Prostate gland (tissue), 2 donors: ENCODE results near the gene PET100. TPM values are rescaled to one million over a fixed set of nuclear protein-coding genes. Genes with fewer than 3 reads are reported as not detected.
A peak's percentile ranks its signal among the peaks of the same experiment; 100 is the strongest.

Experiments used
- DNase-seq: peaks from one replicate; pipeline ENCODE4 v3.0.0-alpha.2; 2019; ENCODE audit warnings: low spot score
- H3K27ac ChIP-seq, 2 donors: fragments of 200-600 bp; sonication (generic); 2 replicates each; pipeline ENCODE4 v1.5.1; 2017 to 2019
- H3K27me3 ChIP-seq: fragments of 200-600 bp; sonication (generic); replicated peaks from 2 replicates; pipeline ENCODE4 v1.5.1; 2019; ENCODE audit not compliant: insufficient read depth
- H3K36me3 ChIP-seq, 2 donors: fragments of 200-600 bp; sonication (generic); 1 replicate in 1 of 2; 2 replicates in 1 of 2; pipeline versions ENCODE4 v1.5.1 to v1.8.1; 2017 to 2019
- H3K4me1 ChIP-seq: fragments of 200-600 bp; sonication (generic); replicated peaks from 2 replicates; pipeline ENCODE4 v1.5.1; 2019
- H3K4me3 ChIP-seq, 2 donors: fragments of 200-600 bp; sonication (generic); 2 replicates each; pipeline ENCODE4 v1.5.1; 2017 to 2019
- H3K9me3 ChIP-seq: fragments of 200-600 bp; sonication (generic); 2 replicates; pipeline ENCODE4 v1.5.1; 2017
- CTCF ChIP-seq, 4 experiments: fragments of 200-600 bp in 2 of 4; fragments of 450-650 bp in 2 of 4; sonication (generic) in 2 of 4; IDR thresholded peaks; 1 replicate in 3 of 4; 2 replicates in 1 of 4; pipeline ENCODE4 v1.5.1; 2016 to 2019; ENCODE audit warnings: antibody characterized with exemption in 4 of 4, mild to moderate bottlenecking in 2 of 4, moderate library complexity in 2 of 4
- POLR2A ChIP-seq: fragments of 450-650 bp; IDR thresholded peaks from one replicate; pipeline ENCODE4 v1.6.1; 2016; ENCODE audit warnings: antibody characterized with exemption, mild to moderate bottlenecking
- POLR2AphosphoS5 ChIP-seq: sonication (generic); formaldehyde crosslinking; IDR thresholded peaks from one replicate; pipeline ENCODE4 v1.6.1; 2017; ENCODE audit warnings: antibody characterized with exemption
- WGBS: methylation state at CpG from one replicate; pipeline ENCODE4 v1.1.5; 2018; 5-methylcytosine and 5-hydroxymethylcytosine counted together
- intact Hi-C: fragments of 100-400 bp; cut with DNase I; formaldehyde crosslinking; loops from one replicate; pipeline ENCODE4 v1.14.2; 2022
- total RNA-seq, 2 donors: library from RNA; depleted of rRNA; stranded (reverse); fragments of >200 nt; gene quantifications; one replicate each; pipeline ENCODE4 v1.1.0, GENCODE V29; 2016

Gene PET100
- total RNA-seq, 2 donors from 2014 or later = 7.7 to 60.4 TPM

GRCh38 chr19:7617172-7617571 lies 12.4 kb upstream of the PET100 start:
- H3K27ac ChIP-seq = peak overlapping the region; percentile 97 to 98
- WGBS = 89% methylated on average over 12 of the region's 12 CpGs
- no peak overlapping the region for H3K4me3 ChIP-seq
- no peak for DNase-seq
- TF ChIP-seq POLR2A = no peak
- TF ChIP-seq POLR2AphosphoS5 = no peak
- no peak for TF ChIP-seq CTCF (IDR thresholded peaks at IDR 0.05)
- H3K4me1 ChIP-seq = peaks cover 4% of the 10 kb centered on the region
- H3K27me3 ChIP-seq = no peaks in the 10 kb centered on the region
- peaks cover 7 to 20% of the 10 kb centered on the region in 2 donors for H3K36me3 ChIP-seq
- H3K9me3 ChIP-seq = no peaks in the 10 kb centered on the region
- intact Hi-C loops = no loop called here

- H3K4me3 ChIP-seq = no peak overlapping the region
- WGBS = 93% methylated on average over 23 of the region's 28 CpGs
- H3K27ac ChIP-seq = peak overlapping the region; percentile 97 to 98
- peaks cover 4% of the 10 kb centered on the region for H3K4me1 ChIP-seq
- intact Hi-C loops = no loop called here
- H3K9me3 ChIP-seq = no peaks in the 10 kb centered on the region
- TF ChIP-seq POLR2AphosphoS5 (no peak), POLR2A (no peak), CTCF (IDR thresholded peaks at IDR 0.05) (no peak)
- H3K36me3 ChIP-seq = peaks cover 11 to 26% of the 10 kb centered on the region in 2 donors
- no peaks in the 10 kb centered on the region for H3K27me3 ChIP-seq
- DNase-seq = no peak
Measured at GRCh38 chr19:7617735-7618134, 11.9 kb upstream of the PET100 start.

- Histone ChIP-seq H3K36me3 (peaks cover 11 to 32% of the 10 kb centered on the region in 2 donors), H3K9me3 (no peaks in the 10 kb centered on the region), H3K27me3 (no peaks in the 10 kb centered on the region), H3K4me1 (peaks cover 4% of the 10 kb centered on the region), H3K27ac (peak overlapping the region; percentile 97 to 98), H3K4me3 (peak overlapping the region in 1 of 2 donors; percentile 25)
- intact Hi-C loops = no loop called here
- peak; percentile 61 for DNase-seq
- WGBS = 43% methylated on average over 4 of the region's 4 CpGs
- TF ChIP-seq CTCF (IDR thresholded peaks at IDR 0.05) (no peak), POLR2AphosphoS5 (no peak), POLR2A (no peak)
Measured at GRCh38 chr19:7618348-7618747, 11.2 kb upstream of the PET100 start.

GRCh38 chr19:7618771-7619510 lies 10.7 kb upstream of the PET100 start:
- WGBS = 51% methylated on average over 20 of the region's 21 CpGs
- peak; percentile 90 for DNase-seq
- Histone ChIP-seq H3K4me3 (peak overlapping the region in 1 of 2 donors; percentile 25), H3K27me3 (no peaks in the 10 kb centered on the region), H3K27ac (peak overlapping the region; percentile 97 to 98), H3K9me3 (no peaks in the 10 kb centered on the region), H3K4me1 (peaks cover 4% of the 10 kb centered on the region), H3K36me3 (peaks cover 11 to 36% of the 10 kb centered on the region in 2 donors)
- TF ChIP-seq POLR2AphosphoS5 (peak; percentile 55), CTCF (IDR thresholded peaks at IDR 0.05) (peak in 1 of 4 experiments; percentile 7), POLR2A (peak; percentile 55)
- intact Hi-C loops = no loop called here
